Skeletal muscle tissue (tissue), 4 donors: Measurements from ENCODE around the gene IFITM10. TPM values are rescaled to one million over a fixed set of nuclear protein-coding genes. Genes with fewer than 3 reads are reported as not detected.

Experiments
- H3K27ac ChIP-seq: one replicate; pipeline ENCODE4 v1.7.0; 2013; ENCODE audit warnings: mild to moderate bottlenecking, low read depth, low read length, inconsistent platforms
- H3K27me3 ChIP-seq, 3 donors: one replicate each; pipeline ENCODE4 v1.7.0; 2013; ENCODE audit warnings: low read length in 3 of 3; ENCODE audit not compliant: control insufficient read depth in 3 of 3, insufficient read depth in 3 of 3
- H3K36me3 ChIP-seq, 3 donors: one replicate each; pipeline ENCODE4 v1.7.0; 2013; ENCODE audit warnings: low read length in 3 of 3; ENCODE audit not compliant: control insufficient read depth in 3 of 3, insufficient read depth in 3 of 3
- H3K4me1 ChIP-seq, 3 donors: one replicate each; pipeline ENCODE4 v1.7.0; 2013; ENCODE audit warnings: low read length in 3 of 3, mild to moderate bottlenecking in 3 of 3; ENCODE audit not compliant: control insufficient read depth in 3 of 3, insufficient read depth in 3 of 3
- H3K4me3 ChIP-seq, 3 donors: one replicate each; pipeline ENCODE4 v1.7.0; 2013; ENCODE audit warnings: low read length in 3 of 3
- H3K9ac ChIP-seq, 3 donors: one replicate each; pipeline ENCODE4 v1.7.0; 2013; ENCODE audit warnings: low read length in 3 of 3, mild to moderate bottlenecking in 3 of 3, moderate library complexity in 2 of 3, low read depth in 1 of 3
- H3K9me3 ChIP-seq, 3 donors: one replicate each; pipeline ENCODE4 v1.7.0; 2013; ENCODE audit warnings: low read length in 3 of 3; ENCODE audit not compliant: control insufficient read depth in 3 of 3
- total RNA-seq: library from RNA; depleted of rRNA; stranded (reverse); fragments of >200 nt; gene quantifications from one replicate; pipeline ENCODE4 v1.2.3, GENCODE V29; 2014
- donor health status: Osteomylitis.

Gene IFITM10
- total RNA-seq, 1 donor from 2014 or later: not detected

- Histone ChIP-seq H3K36me3 (no peaks in the 10 kb centered on the region), H3K4me1 (no peaks in the 10 kb centered on the region), H3K9me3 (peaks cover 2 to 12% (median 7%) of the 10 kb centered on the region in 3 donors), H3K4me3 (no peak overlapping the region), H3K27me3 (peaks cover 66 to 72% (median 71%) of the 10 kb centered on the region in 3 donors), H3K27ac (no peak overlapping the region), H3K9ac (no peak overlapping the region)
These were observed 17.2 kb downstream of the IFITM10 start for GRCh38 chr11:1733009-1733715.

GRCh38 chr11:1732418-1733008 lies 17.9 kb downstream of the IFITM10 start:
- Histone ChIP-seq H3K27me3 (peaks cover 71 to 78% (median 72%) of the 10 kb centered on the region in 3 donors), H3K9ac (no peak overlapping the region), H3K4me1 (no peaks in the 10 kb centered on the region), H3K36me3 (no peaks in the 10 kb centered on the region), H3K27ac (no peak overlapping the region), H3K9me3 (peaks cover 2 to 11% (median 7%) of the 10 kb centered on the region in 3 donors), H3K4me3 (no peak overlapping the region)

- H3K9me3 ChIP-seq: peaks cover 0 to 4% (median 0%) of the 10 kb centered on the region in 3 donors
- H3K27me3 ChIP-seq: peaks cover 73 to 78% (median 73%) of the 10 kb centered on the region in 3 donors
- no peak overlapping the region for H3K4me3 ChIP-seq
- H3K36me3 ChIP-seq: no peaks in the 10 kb centered on the region
- no peak overlapping the region for H3K27ac ChIP-seq
- no peak overlapping the region for H3K9ac ChIP-seq
- no peaks in the 10 kb centered on the region for H3K4me1 ChIP-seq
These were observed 18.8 kb downstream of the IFITM10 start for GRCh38 chr11:1731451-1732059.

- no peak overlapping the region for H3K27ac ChIP-seq
- peaks cover 67 to 75% (median 68%) of the 10 kb centered on the region in 3 donors for H3K27me3 ChIP-seq
- H3K4me3 ChIP-seq: no peak overlapping the region
- no peaks in the 10 kb centered on the region for H3K36me3 ChIP-seq
- no peaks in the 10 kb centered on the region for H3K9me3 ChIP-seq
- H3K9ac ChIP-seq: no peak overlapping the region
- no peaks in the 10 kb centered on the region for H3K4me1 ChIP-seq
These were observed 20.3 kb downstream of the IFITM10 start for GRCh38 chr11:1730059-1730629.

GRCh38 chr11:1729692-1730011 lies 20.7 kb downstream of the IFITM10 start:
- H3K9ac ChIP-seq: no peak overlapping the region
- H3K36me3 ChIP-seq: no peaks in the 10 kb centered on the region
- no peaks in the 10 kb centered on the region for H3K9me3 ChIP-seq
- H3K27me3 ChIP-seq: peaks cover 62 to 71% (median 64%) of the 10 kb centered on the region in 3 donors
- no peak overlapping the region for H3K27ac ChIP-seq
- H3K4me1 ChIP-seq: no peaks in the 10 kb centered on the region
- H3K4me3 ChIP-seq: no peak overlapping the region

GRCh38 chr11:1728931-1729691 lies 21.3 kb downstream of the IFITM10 start:
- Histone ChIP-seq H3K4me3 (no peak overlapping the region), H3K27me3 (peaks cover 57 to 67% (median 59%) of the 10 kb centered on the region in 3 donors), H3K27ac (no peak overlapping the region)

GRCh38 chr11:1728301-1728700 lies 22.1 kb downstream of the IFITM10 start:
- peaks cover 49 to 59% (median 51%) of the 10 kb centered on the region in 3 donors for H3K27me3 ChIP-seq
- H3K4me3 ChIP-seq: no peak overlapping the region
- no peak overlapping the region for H3K9ac ChIP-seq
- H3K9me3 ChIP-seq: no peaks in the 10 kb centered on the region
- H3K4me1 ChIP-seq: no peaks in the 10 kb centered on the region
- no peaks in the 10 kb centered on the region for H3K36me3 ChIP-seq
- no peak overlapping the region for H3K27ac ChIP-seq

More at GRCh38 chr11:1728931-1729691, 21.3 kb downstream of the IFITM10 start:
- Histone ChIP-seq H3K9me3 (no peaks in the 10 kb centered on the region), H3K9ac (no peak overlapping the region), H3K4me1 (no peaks in the 10 kb centered on the region), H3K36me3 (no peaks in the 10 kb centered on the region)

GRCh38 chr11:1727861-1728260 lies 22.5 kb downstream of the IFITM10 start:
- Histone ChIP-seq H3K4me1 (no peaks in the 10 kb centered on the region), H3K9ac (no peak overlapping the region), H3K4me3 (no peak overlapping the region), H3K27ac (no peak overlapping the region), H3K9me3 (no peaks in the 10 kb centered on the region), H3K36me3 (no peaks in the 10 kb centered on the region), H3K27me3 (peaks cover 44 to 56% (median 46%) of the 10 kb centered on the region in 3 donors)

GRCh38 chr11:1727096-1727690 lies 23.2 kb downstream of the IFITM10 start:
- H3K9ac ChIP-seq: no peak overlapping the region
- H3K27ac ChIP-seq: no peak overlapping the region
- H3K27me3 ChIP-seq: peaks cover 38 to 49% (median 40%) of the 10 kb centered on the region in 3 donors
- no peaks in the 10 kb centered on the region for H3K36me3 ChIP-seq
- no peaks in the 10 kb centered on the region for H3K9me3 ChIP-seq
- H3K4me3 ChIP-seq: no peak overlapping the region
- H3K4me1 ChIP-seq: no peaks in the 10 kb centered on the region
